Osteoblast (primary cell): ENCODE measurements around the gene SLC26A2. TPM values are rescaled to one million over a fixed set of nuclear protein-coding genes. Genes with fewer than 3 reads are reported as not detected.
"Not testable (repeated sequence)": the region's sequence is repeated elsewhere in the genome, so short reads cannot be mapped to it uniquely, and the experiment has no call there.

Experiments
- DNase-seq: peaks from one replicate; pipeline ENCODE4 v3.0.0; 2011; ENCODE audit warnings: low spot score, mixed read lengths; ENCODE audit not compliant: insufficient read length; ENCODE audit errors: missing footprints
- H2AFZ ChIP-seq: 2 replicates; pipeline ENCODE4 v1.6.0; 2011; ENCODE audit warnings: mild to moderate bottlenecking, low read length
- H3K27ac ChIP-seq: 2 replicates; pipeline ENCODE4 v1.5.1; 2011; ENCODE audit warnings: mild to moderate bottlenecking, low read depth, low read length, moderate library complexity
- H3K27me3 ChIP-seq: 2 replicates; pipeline ENCODE4 v1.6.0; 2012; ENCODE audit warnings: mild to moderate bottlenecking, control low read depth, inconsistent platforms, low read length, moderate library complexity; ENCODE audit not compliant: insufficient read depth
- H3K36me3 ChIP-seq: 2 replicates; pipeline ENCODE4 v1.5.1; 2011; ENCODE audit warnings: mild to moderate bottlenecking, low read length, control low read depth, moderate library complexity; ENCODE audit not compliant: insufficient read depth
- H3K4me1 ChIP-seq: 2 replicates; pipeline ENCODE4 v1.5.1; 2011; ENCODE audit warnings: mild to moderate bottlenecking, low read length, control low read depth, moderate library complexity; ENCODE audit not compliant: insufficient read depth
- H3K4me2 ChIP-seq: 2 replicates; pipeline ENCODE4 v1.6.0; 2011; ENCODE audit warnings: mild to moderate bottlenecking, low read length; ENCODE audit not compliant: insufficient read depth
- H3K4me3 ChIP-seq: fragments of 200-600 bp; sonication (generic); 3 replicates; pipeline ENCODE4 v1.5.1; 2012; ENCODE audit warnings: mild to moderate bottlenecking, low read length, inconsistent platforms; ENCODE audit not compliant: insufficient read depth
- H3K79me2 ChIP-seq: 2 replicates; pipeline ENCODE4 v1.6.0; 2012; ENCODE audit warnings: mild to moderate bottlenecking, low read length, control low read depth, inconsistent platforms; ENCODE audit not compliant: insufficient read depth
- H3K9me3 ChIP-seq: 2 replicates; pipeline ENCODE4 v1.5.1; 2011; ENCODE audit warnings: low read depth, low read length, control low read depth
- H4K20me1 ChIP-seq: 2 replicates; pipeline ENCODE4 v1.6.0; 2012; ENCODE audit warnings: mild to moderate bottlenecking, low read length, control low read depth; ENCODE audit not compliant: insufficient read depth
- total RNA-seq: library from RNA; depleted of rRNA; stranded (reverse); fragments of >200 nt; gene quantifications from 2 replicates; pipeline ENCODE4 v1.2.3, GENCODE V29; 2012
- TF ChIP-seq, protein P1 (sequence below): IDR thresholded peaks from 2 replicates; pipeline ENCODE4 v1.5.1; 2011; ENCODE audit warnings: mild to moderate bottlenecking, low read depth, low read length, moderate library complexity; ENCODE audit errors: extremely low read depth

SLC26A2 gene
- total RNA-seq, 1 donor, result 22.1 TPM

DNA sequence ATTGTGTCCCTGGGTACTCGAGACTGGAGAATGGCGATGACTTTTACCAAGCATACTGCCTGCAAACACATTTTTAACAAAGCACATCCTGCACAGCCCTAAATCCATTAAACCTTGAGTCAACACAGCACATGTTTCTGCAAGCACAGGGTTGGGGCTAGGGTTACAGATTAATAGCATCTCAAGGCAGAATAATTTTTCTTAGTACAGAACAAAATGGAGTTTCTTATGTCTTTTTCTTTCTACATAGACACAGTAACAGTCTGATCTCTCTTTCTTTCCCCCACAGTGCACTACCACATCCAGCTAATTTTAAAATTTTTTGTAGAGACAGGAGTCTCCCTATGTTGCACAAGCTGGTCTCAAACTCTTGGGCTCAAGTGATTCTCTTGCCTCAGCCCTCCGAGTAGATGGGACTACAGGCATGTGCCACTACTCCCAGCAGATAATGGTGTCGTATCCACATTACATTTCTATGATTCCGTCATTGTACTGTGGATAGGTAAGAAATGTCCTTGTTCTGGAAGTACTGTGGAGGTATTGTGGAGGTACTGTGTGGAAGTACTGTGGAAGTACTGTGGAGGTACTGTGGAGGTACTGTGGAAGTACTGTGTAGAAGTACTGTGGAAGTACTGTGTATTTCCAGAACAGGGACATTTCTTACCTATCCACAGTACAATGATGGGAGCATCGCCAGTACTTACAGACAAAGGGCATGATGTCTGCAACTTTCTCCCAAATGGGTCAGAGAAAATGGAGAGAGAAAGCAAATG lies 17.2 kb upstream of the SLC26A2 start:
- peaks cover 19% of the 10 kb centered on the region for H3K4me1 ChIP-seq
- not testable (repeated sequence) for H3K4me3 ChIP-seq, H4K20me1 ChIP-seq, H3K9me3 ChIP-seq, H3K27me3 ChIP-seq, H3K4me2 ChIP-seq, H2AFZ ChIP-seq, H3K27ac ChIP-seq, H3K79me2 ChIP-seq, H3K36me3 ChIP-seq, DNase-seq

DNA sequence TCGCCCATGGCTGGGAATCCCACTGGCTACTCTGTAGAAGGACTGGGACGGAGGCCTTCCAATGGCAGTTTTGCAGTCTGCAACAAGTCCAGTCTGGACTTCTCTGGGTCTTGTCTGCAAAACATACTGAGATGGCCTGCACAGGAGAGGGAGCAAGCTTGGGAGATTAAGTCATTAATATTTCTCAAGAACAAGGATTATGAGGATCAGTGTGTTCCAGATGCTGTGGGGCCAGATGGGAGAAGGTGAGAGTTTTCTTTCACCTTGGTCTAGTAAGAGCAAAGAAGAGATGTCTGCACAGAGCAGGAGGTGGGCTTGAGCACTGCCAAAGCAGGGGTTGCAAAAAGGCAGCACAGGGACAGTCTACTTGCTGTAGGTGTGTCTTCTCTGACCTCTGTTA lies 15.9 kb upstream of the SLC26A2 start, which contains the start of gene PDE6A:
Gene PDE6A (minus strand): TSS at position 128 of the 400 bp plus-strand sequence. CDS start 120 bp downstream, at position 8.
- Histone ChIP-seq H3K36me3 (no peaks in the 10 kb centered on the region), H3K27ac (no peak within 1 kb of the TSS), H3K9me3 (no peaks in the 10 kb centered on the region), H3K4me2 (no peak within 1 kb of the TSS), H3K4me3 (no peak within 1 kb of the TSS), H3K4me1 (peaks cover 6% of the 10 kb centered on the region), H2AFZ (no peak within 1 kb of the TSS), H3K27me3 (peaks cover 7% of the 10 kb centered on the region), H4K20me1 (no peaks in the 10 kb centered on the region), H3K79me2 (no peaks in the 10 kb centered on the region)
- no peak for DNase-seq
- TF ChIP-seq, protein P1, sequence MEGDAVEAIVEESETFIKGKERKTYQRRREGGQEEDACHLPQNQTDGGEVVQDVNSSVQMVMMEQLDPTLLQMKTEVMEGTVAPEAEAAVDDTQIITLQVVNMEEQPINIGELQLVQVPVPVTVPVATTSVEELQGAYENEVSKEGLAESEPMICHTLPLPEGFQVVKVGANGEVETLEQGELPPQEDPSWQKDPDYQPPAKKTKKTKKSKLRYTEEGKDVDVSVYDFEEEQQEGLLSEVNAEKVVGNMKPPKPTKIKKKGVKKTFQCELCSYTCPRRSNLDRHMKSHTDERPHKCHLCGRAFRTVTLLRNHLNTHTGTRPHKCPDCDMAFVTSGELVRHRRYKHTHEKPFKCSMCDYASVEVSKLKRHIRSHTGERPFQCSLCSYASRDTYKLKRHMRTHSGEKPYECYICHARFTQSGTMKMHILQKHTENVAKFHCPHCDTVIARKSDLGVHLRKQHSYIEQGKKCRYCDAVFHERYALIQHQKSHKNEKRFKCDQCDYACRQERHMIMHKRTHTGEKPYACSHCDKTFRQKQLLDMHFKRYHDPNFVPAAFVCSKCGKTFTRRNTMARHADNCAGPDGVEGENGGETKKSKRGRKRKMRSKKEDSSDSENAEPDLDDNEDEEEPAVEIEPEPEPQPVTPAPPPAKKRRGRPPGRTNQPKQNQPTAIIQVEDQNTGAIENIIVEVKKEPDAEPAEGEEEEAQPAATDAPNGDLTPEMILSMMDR, result no peak

DNA sequence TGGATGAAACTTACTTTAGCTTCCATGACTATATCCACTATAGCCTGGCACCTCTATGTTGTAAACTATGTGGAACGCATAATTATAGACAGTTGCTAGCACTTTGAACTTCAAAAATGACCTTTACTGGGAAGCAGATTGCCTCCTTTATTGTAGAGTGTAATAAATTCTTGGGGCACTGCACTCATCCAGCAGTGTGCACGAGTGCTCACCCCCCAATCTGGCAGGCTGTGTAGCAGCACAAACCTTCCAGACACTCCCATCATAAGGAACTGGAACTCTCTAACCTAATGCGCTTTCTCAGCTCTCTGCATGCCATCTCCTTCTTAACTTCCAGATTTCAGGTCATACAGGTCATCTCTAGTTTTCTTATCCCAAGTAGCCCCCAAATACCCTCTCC lies 14.4 kb upstream of the SLC26A2 start:
- Histone ChIP-seq H3K79me2 (no peaks in the 10 kb centered on the region), H3K4me2 (no peak overlapping the region), H3K27ac (no peak overlapping the region), H4K20me1 (no peaks in the 10 kb centered on the region), H3K27me3 (peaks cover 7% of the 10 kb centered on the region), H3K4me1 (no peaks in the 10 kb centered on the region), H3K36me3 (no peaks in the 10 kb centered on the region), H3K9me3 (no peaks in the 10 kb centered on the region), H2AFZ (no peak overlapping the region), H3K4me3 (no peak overlapping the region)
- DNase-seq, result no peak
- TF ChIP-seq, protein P1, result no peak

DNA sequence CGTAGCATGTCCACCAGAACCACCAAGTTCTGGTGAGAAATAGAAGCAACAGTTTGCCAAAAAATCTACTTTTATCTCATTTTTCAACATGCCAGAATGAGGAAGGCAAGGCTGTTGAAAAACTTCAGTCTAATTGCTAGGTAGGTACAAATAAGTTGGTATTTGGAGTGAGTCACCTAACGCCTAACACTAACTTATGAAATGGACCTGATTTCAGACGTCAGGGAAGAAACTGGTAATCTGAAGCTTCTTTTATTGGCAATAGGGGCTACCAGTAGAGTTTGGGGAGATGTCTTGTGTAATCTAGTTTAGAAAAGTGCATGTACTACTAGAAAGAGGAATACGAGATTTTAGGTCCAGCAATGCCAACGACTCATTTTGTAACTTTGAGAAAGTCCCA lies 11.6 kb upstream of the SLC26A2 start:
- DNase-seq, result no peak
- Histone ChIP-seq H3K36me3 (no peaks in the 10 kb centered on the region), H3K4me2 (no peak overlapping the region), H3K4me3 (no peak overlapping the region), H3K4me1 (no peaks in the 10 kb centered on the region), H2AFZ (no peak overlapping the region), H4K20me1 (no peaks in the 10 kb centered on the region), H3K9me3 (no peaks in the 10 kb centered on the region), H3K79me2 (no peaks in the 10 kb centered on the region), H3K27ac (no peak overlapping the region), H3K27me3 (peaks cover 7% of the 10 kb centered on the region)
- TF ChIP-seq, protein P1, result no peak
